Measurements from ENCODE around the gene S1PR1.

S1PR1 gene

DNA sequence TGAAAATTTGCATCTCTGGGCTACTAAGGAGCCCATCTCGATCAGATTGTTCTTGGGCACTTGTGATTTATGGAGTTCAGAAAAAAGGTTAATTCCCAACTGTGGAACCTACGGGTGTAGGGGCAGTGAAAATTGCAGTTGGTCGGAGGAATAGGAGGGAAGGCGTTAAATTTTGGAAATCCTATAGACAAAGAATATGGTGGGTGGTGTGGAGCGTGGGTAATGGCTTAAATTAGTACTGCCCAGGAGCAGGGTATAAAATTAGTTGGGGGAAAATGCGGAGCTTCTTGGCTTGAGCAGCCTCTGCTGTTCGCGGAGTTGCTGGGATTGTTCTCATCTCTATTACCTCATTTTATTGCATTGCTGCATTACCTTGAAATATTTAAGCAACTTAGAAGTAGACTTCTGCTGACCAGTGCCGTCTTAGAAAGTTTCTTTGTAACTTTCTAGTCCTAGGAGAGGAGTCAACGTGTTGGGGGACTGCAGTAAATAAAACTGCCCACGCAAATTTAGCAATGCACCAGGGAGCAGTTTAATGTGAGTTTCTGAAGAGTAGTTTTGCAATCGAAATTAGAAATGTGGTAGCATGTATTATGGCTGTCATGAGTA, 514 bp downstream of the S1PR1 start:
- peak; percentile 92 for DNase-seq (ENCODE audit: low read depth)
- H3K4me3 ChIP-seq (ENCODE audit: low read length) = peak overlapping the region; percentile 73
- peak; percentile 31 for TF ChIP-seq CTCF (conservative IDR thresholded peaks at IDR 0.05; ENCODE audit: low read length)

DNA sequence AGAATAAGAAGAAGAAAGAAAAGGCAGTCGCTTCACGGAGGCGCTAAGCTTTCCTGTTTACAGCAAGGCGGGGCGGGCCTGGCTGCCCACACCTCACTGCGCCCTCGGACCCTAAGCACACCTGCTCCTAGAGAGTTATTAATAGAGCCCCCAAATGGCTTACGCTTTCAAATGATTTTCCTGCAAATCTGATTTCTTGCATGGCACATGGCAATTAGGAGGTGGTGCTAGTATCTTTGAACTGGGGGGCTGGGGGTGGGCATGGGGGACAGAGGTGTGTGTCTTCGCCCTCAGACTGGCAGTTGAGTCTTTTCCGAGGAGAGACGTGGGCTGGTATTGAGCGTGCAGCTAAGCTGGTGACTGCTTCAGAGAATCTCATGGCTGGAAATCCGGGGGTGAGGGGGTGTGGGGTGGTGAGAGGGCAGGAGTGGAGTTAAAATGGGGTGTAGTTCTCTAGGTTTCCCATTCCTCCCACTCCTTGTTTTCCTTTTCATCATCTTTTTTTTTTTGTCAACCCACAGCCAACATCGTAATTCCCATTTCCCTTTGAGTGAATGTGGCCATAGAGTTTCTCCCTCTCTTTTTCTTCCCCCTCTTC, 1.3 kb downstream of the S1PR1 start:
- H3K4me3 ChIP-seq (ENCODE audit: low read length) = peak overlapping the region; percentile 73
- peak; percentile 42 for DNase-seq (ENCODE audit: low read depth)
- no peak for TF ChIP-seq CTCF (conservative IDR thresholded peaks at IDR 0.05; ENCODE audit: low read length)

- DNase-seq (ENCODE audit: low read depth) = peak; percentile 94
- peak overlapping the region; percentile 73 for H3K4me3 ChIP-seq (ENCODE audit: low read length)
- peak; percentile 98 for TF ChIP-seq CTCF (conservative IDR thresholded peaks at IDR 0.05; ENCODE audit: low read length)
Observed at GRCh38 chr1:101238681-101239094, 1.9 kb downstream of the S1PR1 start.

DNA sequence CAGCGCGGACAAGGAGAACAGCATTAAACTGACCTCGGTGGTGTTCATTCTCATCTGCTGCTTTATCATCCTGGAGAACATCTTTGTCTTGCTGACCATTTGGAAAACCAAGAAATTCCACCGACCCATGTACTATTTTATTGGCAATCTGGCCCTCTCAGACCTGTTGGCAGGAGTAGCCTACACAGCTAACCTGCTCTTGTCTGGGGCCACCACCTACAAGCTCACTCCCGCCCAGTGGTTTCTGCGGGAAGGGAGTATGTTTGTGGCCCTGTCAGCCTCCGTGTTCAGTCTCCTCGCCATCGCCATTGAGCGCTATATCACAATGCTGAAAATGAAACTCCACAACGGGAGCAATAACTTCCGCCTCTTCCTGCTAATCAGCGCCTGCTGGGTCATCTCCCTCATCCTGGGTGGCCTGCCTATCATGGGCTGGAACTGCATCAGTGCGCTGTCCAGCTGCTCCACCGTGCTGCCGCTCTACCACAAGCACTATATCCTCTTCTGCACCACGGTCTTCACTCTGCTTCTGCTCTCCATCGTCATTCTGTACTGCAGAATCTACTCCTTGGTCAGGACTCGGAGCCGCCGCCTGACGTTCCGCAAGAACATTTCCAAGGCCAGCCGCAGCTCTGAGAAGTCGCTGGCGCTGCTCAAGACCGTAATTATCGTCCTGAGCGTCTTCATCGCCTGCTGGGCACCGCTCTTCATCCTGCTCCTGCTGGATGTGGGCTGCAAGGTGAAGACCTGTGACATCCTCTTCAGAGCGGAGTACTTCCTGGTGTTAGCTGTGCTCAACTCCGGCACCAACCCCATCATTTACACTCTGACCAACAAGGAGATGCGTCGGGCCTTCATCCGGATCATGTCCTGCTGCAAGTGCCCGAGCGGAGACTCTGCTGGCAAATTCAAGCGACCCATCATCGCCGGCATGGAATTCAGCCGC, 2.5 kb downstream of the S1PR1 start:
- H3K4me3 ChIP-seq (ENCODE audit: low read length) = no peak overlapping the region
- no peak for DNase-seq (ENCODE audit: low read depth)
- no peak for TF ChIP-seq CTCF (conservative IDR thresholded peaks at IDR 0.05; ENCODE audit: low read length)

DNA sequence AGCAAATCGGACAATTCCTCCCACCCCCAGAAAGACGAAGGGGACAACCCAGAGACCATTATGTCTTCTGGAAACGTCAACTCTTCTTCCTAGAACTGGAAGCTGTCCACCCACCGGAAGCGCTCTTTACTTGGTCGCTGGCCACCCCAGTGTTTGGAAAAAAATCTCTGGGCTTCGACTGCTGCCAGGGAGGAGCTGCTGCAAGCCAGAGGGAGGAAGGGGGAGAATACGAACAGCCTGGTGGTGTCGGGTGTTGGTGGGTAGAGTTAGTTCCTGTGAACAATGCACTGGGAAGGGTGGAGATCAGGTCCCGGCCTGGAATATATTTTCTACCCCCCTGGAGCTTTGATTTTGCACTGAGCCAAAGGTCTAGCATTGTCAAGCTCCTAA, 3.2 kb downstream of the S1PR1 start:
- no peak for DNase-seq (ENCODE audit: low read depth)
- no peak overlapping the region for H3K4me3 ChIP-seq (ENCODE audit: low read length)
- TF ChIP-seq CTCF (conservative IDR thresholded peaks at IDR 0.05; ENCODE audit: low read length) = no peak

- no peak for TF ChIP-seq CTCF (conservative IDR thresholded peaks at IDR 0.05; ENCODE audit: low read length)
- DNase-seq (ENCODE audit: low read depth) = no peak
- H3K4me3 ChIP-seq (ENCODE audit: low read length) = no peak overlapping the region
Observed at GRCh38 chr1:101241485-101242225, 4.8 kb downstream of the S1PR1 start.

Measured in AG10803 (cell line).